ENCODE results near the gene PARVA. TPM values are rescaled to one million over a fixed set of nuclear protein-coding genes. Genes with fewer than 3 reads are reported as not detected.

The PARVA gene
- total RNA-seq, 1 experiment from 2014 or later: not detected

DNA sequence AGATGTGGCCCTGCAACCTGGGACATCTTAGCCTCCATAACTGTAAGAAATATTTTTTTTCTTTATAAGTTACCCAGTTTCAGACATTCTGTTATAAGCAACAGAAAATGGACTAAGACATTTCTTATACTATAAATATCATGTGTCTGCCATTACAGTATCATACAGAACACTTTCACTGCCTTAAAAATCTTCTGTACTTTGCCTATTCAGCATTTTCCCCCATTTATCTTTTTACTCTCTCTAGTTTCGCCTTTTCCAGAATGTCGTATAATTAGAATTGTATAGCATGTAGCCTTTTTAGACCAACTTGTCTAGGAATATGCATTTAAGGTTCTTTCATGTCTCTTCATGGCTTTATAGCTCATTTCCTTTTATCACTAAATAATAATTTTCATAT, 88.0 kb downstream of the PARVA start:
- Histone ChIP-seq H3K4me2 (ENCODE audit: low read depth, low read length, poor library complexity, severe bottlenecking) (no peak overlapping the region), H3K4me1 (ENCODE audit: low read length) (no peaks in the 10 kb centered on the region), H3K79me2 (ENCODE audit: low read length) (no peaks in the 10 kb centered on the region), H3K9me3 (ENCODE audit: low read length) (no peaks in the 10 kb centered on the region), H3K36me3 (ENCODE audit: insufficient read depth, low read length) (no peaks in the 10 kb centered on the region), H3K27me3 (ENCODE audit: low read length) (no peaks in the 10 kb centered on the region), H2AFZ (ENCODE audit: low read length) (no peak overlapping the region), H4K20me1 (ENCODE audit: insufficient read depth, low read depth, low read length) (no peaks in the 10 kb centered on the region), H3K9me2 (replicated peaks; ENCODE audit: insufficient read depth, low read length) (no peaks in the 10 kb centered on the region), H3K27ac (ENCODE audit: low read length) (no peak overlapping the region), H3K4me3 (ENCODE audit: low read length) (no peak overlapping the region), H3K9ac (ENCODE audit: low read length) (no peak overlapping the region)
- no peak for DNase-seq

GRCh38 chr11:12467610-12468009, 90.2 kb downstream of the PARVA start:
- H3K27ac ChIP-seq (ENCODE audit: low read length): no peak overlapping the region
- no peak overlapping the region for H3K4me2 ChIP-seq (ENCODE audit: low read depth, low read length, poor library complexity, severe bottlenecking)
- DNase-seq: no peak
- no peaks in the 10 kb centered on the region for H3K9me3 ChIP-seq (ENCODE audit: low read length)
- no peak overlapping the region for H3K9ac ChIP-seq (ENCODE audit: low read length)
- no peaks in the 10 kb centered on the region for H3K36me3 ChIP-seq (ENCODE audit: insufficient read depth, low read length)
- H3K9me2 ChIP-seq (replicated peaks; ENCODE audit: insufficient read depth, low read length): no peaks in the 10 kb centered on the region
- H3K79me2 ChIP-seq (ENCODE audit: low read length): no peaks in the 10 kb centered on the region
- H2AFZ ChIP-seq (ENCODE audit: low read length): no peak overlapping the region
- no peaks in the 10 kb centered on the region for H3K4me1 ChIP-seq (ENCODE audit: low read length)
- H4K20me1 ChIP-seq (ENCODE audit: insufficient read depth, low read depth, low read length): no peaks in the 10 kb centered on the region
- H3K4me3 ChIP-seq (ENCODE audit: low read length): no peak overlapping the region
- no peaks in the 10 kb centered on the region for H3K27me3 ChIP-seq (ENCODE audit: low read length)

DNA sequence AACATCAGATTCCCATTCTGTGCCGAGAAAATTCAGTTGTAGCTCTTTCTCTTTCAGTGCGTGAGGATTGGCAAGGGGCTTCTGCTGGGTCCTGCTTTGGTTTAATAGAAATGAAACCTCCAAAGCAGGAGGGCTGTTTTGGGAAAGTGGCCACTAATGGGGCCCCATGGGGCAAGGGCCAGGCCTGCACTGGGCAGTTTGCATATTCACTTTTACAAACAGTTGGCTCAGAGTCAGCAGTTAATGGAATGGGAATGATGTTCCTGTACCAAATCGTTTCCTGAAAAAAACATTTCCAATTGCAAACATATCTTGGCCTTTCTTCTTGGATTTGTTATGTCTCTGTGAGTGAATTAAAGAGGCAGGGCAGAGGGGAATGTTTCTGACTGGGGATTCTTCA, 92.1 kb downstream of the PARVA start:
- H3K27ac ChIP-seq (ENCODE audit: low read length): no peak overlapping the region
- no peak overlapping the region for H3K4me2 ChIP-seq (ENCODE audit: low read depth, low read length, poor library complexity, severe bottlenecking)
- no peaks in the 10 kb centered on the region for H4K20me1 ChIP-seq (ENCODE audit: insufficient read depth, low read depth, low read length)
- H3K79me2 ChIP-seq (ENCODE audit: low read length): no peaks in the 10 kb centered on the region
- no peaks in the 10 kb centered on the region for H3K9me3 ChIP-seq (ENCODE audit: low read length)
- no peak overlapping the region for H3K4me3 ChIP-seq (ENCODE audit: low read length)
- peaks cover 18% of the 10 kb centered on the region for H3K4me1 ChIP-seq (ENCODE audit: low read length)
- no peak overlapping the region for H2AFZ ChIP-seq (ENCODE audit: low read length)
- DNase-seq: no peak
- no peaks in the 10 kb centered on the region for H3K9me2 ChIP-seq (replicated peaks; ENCODE audit: insufficient read depth, low read length)
- H3K27me3 ChIP-seq (ENCODE audit: low read length): no peaks in the 10 kb centered on the region
- no peaks in the 10 kb centered on the region for H3K36me3 ChIP-seq (ENCODE audit: insufficient read depth, low read length)
- no peak overlapping the region for H3K9ac ChIP-seq (ENCODE audit: low read length)

- no peak overlapping the region for H3K4me3 ChIP-seq (ENCODE audit: low read length)
- no peak overlapping the region for H3K4me2 ChIP-seq (ENCODE audit: low read depth, low read length, poor library complexity, severe bottlenecking)
- no peaks in the 10 kb centered on the region for H3K27me3 ChIP-seq (ENCODE audit: low read length)
- no peak overlapping the region for H3K27ac ChIP-seq (ENCODE audit: low read length)
- H2AFZ ChIP-seq (ENCODE audit: low read length): no peak overlapping the region
- peaks cover 26% of the 10 kb centered on the region for H3K4me1 ChIP-seq (ENCODE audit: low read length)
- no peak overlapping the region for H3K9ac ChIP-seq (ENCODE audit: low read length)
- H3K79me2 ChIP-seq (ENCODE audit: low read length): no peaks in the 10 kb centered on the region
- H3K36me3 ChIP-seq (ENCODE audit: insufficient read depth, low read length): no peaks in the 10 kb centered on the region
- H4K20me1 ChIP-seq (ENCODE audit: insufficient read depth, low read depth, low read length): no peaks in the 10 kb centered on the region
- no peaks in the 10 kb centered on the region for H3K9me2 ChIP-seq (replicated peaks; ENCODE audit: insufficient read depth, low read length)
- no peak for DNase-seq
- H3K9me3 ChIP-seq (ENCODE audit: low read length): no peaks in the 10 kb centered on the region
Measured at GRCh38 chr11:12470236-12470635, 92.9 kb downstream of the PARVA start.

DNA sequence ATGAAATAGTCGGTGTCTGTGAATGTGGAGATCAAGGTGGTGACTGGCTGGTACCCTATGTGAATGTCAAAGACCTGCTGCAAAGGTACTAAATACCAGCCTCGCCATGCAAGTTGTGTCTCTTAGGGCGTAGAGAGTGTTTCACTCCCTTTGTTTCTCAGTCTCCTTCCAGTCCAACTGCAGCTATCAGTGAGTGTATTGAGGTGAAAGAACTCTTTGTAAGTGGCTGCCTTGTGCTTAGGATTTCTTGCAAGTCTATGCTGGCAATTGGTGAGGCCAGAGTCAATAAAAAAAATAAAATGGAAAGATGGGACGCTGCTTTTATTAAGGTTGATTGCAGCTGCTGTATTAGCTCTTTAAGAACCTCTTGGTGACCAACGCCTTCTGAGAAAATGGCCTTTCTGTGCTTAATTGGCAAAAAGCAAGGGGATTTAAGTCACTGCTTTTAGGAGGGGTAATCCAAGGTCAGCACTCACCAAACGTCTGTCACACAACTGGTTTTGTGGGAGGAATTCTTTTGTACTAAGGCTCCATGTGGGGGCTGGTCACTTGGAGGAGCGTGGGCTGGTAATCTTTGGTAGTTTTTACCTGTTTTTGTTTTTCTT, 95.1 kb downstream of the PARVA start:
- no peaks in the 10 kb centered on the region for H3K36me3 ChIP-seq (ENCODE audit: insufficient read depth, low read length)

DNA sequence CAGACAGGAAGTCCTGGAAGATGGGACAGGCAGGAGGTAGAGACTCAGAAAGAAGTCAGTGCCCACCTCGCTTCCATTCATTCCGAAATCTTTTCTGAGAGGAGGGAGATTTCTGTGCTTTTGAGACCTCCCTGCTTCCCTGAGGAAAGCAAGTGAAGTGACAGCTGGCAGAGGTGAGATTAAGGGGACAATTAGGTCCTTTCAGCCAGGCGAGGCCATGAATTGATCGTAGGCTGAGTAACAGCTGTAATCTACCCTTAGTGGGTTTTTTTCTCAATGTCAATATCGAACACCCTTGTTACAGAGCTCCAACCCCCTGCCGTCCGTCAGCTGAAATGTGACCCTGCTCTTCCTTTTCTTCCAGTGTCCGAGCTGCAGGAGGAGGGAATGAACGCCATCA, 96.0 kb downstream of the PARVA start:
- Histone ChIP-seq H3K4me1 (ENCODE audit: low read length) (peaks cover 37% of the 10 kb centered on the region), H3K9me3 (ENCODE audit: low read length) (no peaks in the 10 kb centered on the region), H2AFZ (ENCODE audit: low read length) (no peak overlapping the region), H3K27ac (ENCODE audit: low read length) (no peak overlapping the region), H3K27me3 (ENCODE audit: low read length) (no peaks in the 10 kb centered on the region), H3K79me2 (ENCODE audit: low read length) (no peaks in the 10 kb centered on the region), H3K9me2 (replicated peaks; ENCODE audit: insufficient read depth, low read length) (no peaks in the 10 kb centered on the region), H3K36me3 (ENCODE audit: insufficient read depth, low read length) (no peaks in the 10 kb centered on the region), H3K9ac (ENCODE audit: low read length) (no peak overlapping the region), H3K4me2 (ENCODE audit: low read depth, low read length, poor library complexity, severe bottlenecking) (no peak overlapping the region), H4K20me1 (ENCODE audit: insufficient read depth, low read depth, low read length) (no peaks in the 10 kb centered on the region), H3K4me3 (ENCODE audit: low read length) (no peak overlapping the region)
- no peak for DNase-seq

More for the DNA sequence above, 95.1 kb downstream of the PARVA start:
- DNase-seq: no peak
- no peak overlapping the region for H2AFZ ChIP-seq (ENCODE audit: low read length)
- H3K4me3 ChIP-seq (ENCODE audit: low read length): no peak overlapping the region
- H3K4me2 ChIP-seq (ENCODE audit: low read depth, low read length, poor library complexity, severe bottlenecking): no peak overlapping the region
- H4K20me1 ChIP-seq (ENCODE audit: insufficient read depth, low read depth, low read length): no peaks in the 10 kb centered on the region
- no peaks in the 10 kb centered on the region for H3K9me2 ChIP-seq (replicated peaks; ENCODE audit: insufficient read depth, low read length)
- no peaks in the 10 kb centered on the region for H3K9me3 ChIP-seq (ENCODE audit: low read length)
- H3K4me1 ChIP-seq (ENCODE audit: low read length): peaks cover 37% of the 10 kb centered on the region
- no peaks in the 10 kb centered on the region for H3K79me2 ChIP-seq (ENCODE audit: low read length)
- H3K27ac ChIP-seq (ENCODE audit: low read length): no peak overlapping the region
- H3K27me3 ChIP-seq (ENCODE audit: low read length): no peaks in the 10 kb centered on the region
- H3K9ac ChIP-seq (ENCODE audit: low read length): no peak overlapping the region

GRCh38 chr11:12474871-12475270, 97.5 kb downstream of the PARVA start:
- Histone ChIP-seq H2AFZ (ENCODE audit: low read length) (peak overlapping the region; percentile 67), H3K9ac (ENCODE audit: low read length) (peak overlapping the region; percentile 31), H3K79me2 (ENCODE audit: low read length) (no peaks in the 10 kb centered on the region), H3K4me3 (ENCODE audit: low read length) (peak overlapping the region; percentile 30; the same call in 1 of the 2 replicates), H3K36me3 (ENCODE audit: insufficient read depth, low read length) (no peaks in the 10 kb centered on the region), H3K27me3 (ENCODE audit: low read length) (no peaks in the 10 kb centered on the region), H3K4me2 (ENCODE audit: low read depth, low read length, poor library complexity, severe bottlenecking) (peak overlapping the region; percentile 70), H3K9me2 (replicated peaks; ENCODE audit: insufficient read depth, low read length) (no peaks in the 10 kb centered on the region), H3K27ac (ENCODE audit: low read length) (peak overlapping the region; percentile 74), H4K20me1 (ENCODE audit: insufficient read depth, low read depth, low read length) (no peaks in the 10 kb centered on the region), H3K4me1 (ENCODE audit: low read length) (peaks cover 37% of the 10 kb centered on the region), H3K9me3 (ENCODE audit: low read length) (no peaks in the 10 kb centered on the region)
- DNase-seq: peak; percentile 89

- Histone ChIP-seq H3K9me3 (ENCODE audit: low read length) (no peaks in the 10 kb centered on the region), H3K27ac (ENCODE audit: low read length) (no peak overlapping the region), H2AFZ (ENCODE audit: low read length) (no peak overlapping the region), H3K9me2 (replicated peaks; ENCODE audit: insufficient read depth, low read length) (no peaks in the 10 kb centered on the region), H3K36me3 (ENCODE audit: insufficient read depth, low read length) (no peaks in the 10 kb centered on the region), H3K4me1 (ENCODE audit: low read length) (peaks cover 27% of the 10 kb centered on the region), H3K4me2 (ENCODE audit: low read depth, low read length, poor library complexity, severe bottlenecking) (no peak overlapping the region), H3K4me3 (ENCODE audit: low read length) (no peak overlapping the region), H3K27me3 (ENCODE audit: low read length) (no peaks in the 10 kb centered on the region), H3K79me2 (ENCODE audit: low read length) (no peaks in the 10 kb centered on the region), H3K9ac (ENCODE audit: low read length) (no peak overlapping the region), H4K20me1 (ENCODE audit: insufficient read depth, low read depth, low read length) (no peaks in the 10 kb centered on the region)
- DNase-seq: peak; percentile 35
Measured at GRCh38 chr11:12478743-12479142, 101.4 kb downstream of the PARVA start.
